Measurements from ENCODE around the gene PID1. TPM values are rescaled to one million over a fixed set of nuclear protein-coding genes. Genes with fewer than 3 reads are reported as not detected.

PID1 gene
- total RNA-seq, 1 experiment from 2014 or later = 2.6 TPM

- TF ChIP-seq EMX1 (CRISPR knock-in tag; IDR thresholded peaks at IDR 0.05) = no peak
- no peak for TF ChIP-seq CDX4 (CRISPR knock-in tag; IDR thresholded peaks at IDR 0.05; ENCODE audit: borderline replicate concordance)
- TF ChIP-seq CTCF (IDR thresholded peaks at IDR 0.05) = no peak
- TF ChIP-seq ZNF512 (CRISPR knock-in tag; IDR thresholded peaks at IDR 0.05; ENCODE audit: borderline replicate concordance) = no peak
- no peak for TF ChIP-seq MXD4 (CRISPR knock-in tag; IDR thresholded peaks at IDR 0.05; ENCODE audit: borderline replicate concordance)
- no peak for TF ChIP-seq ZNF396 (CRISPR knock-in tag; IDR thresholded peaks at IDR 0.05; ENCODE audit: borderline replicate concordance)
- no peak for TF ChIP-seq ZNF281 (CRISPR knock-in tag; IDR thresholded peaks at IDR 0.05)
Measured at GRCh38 chr2:229261076-229261475, 10.0 kb downstream of the PID1 start (continued).

- H3K9me3 Mint-ChIP-seq = no peaks in the 10 kb centered on the region
- H3K27ac Mint-ChIP-seq = no peak overlapping the region
- no peak for DNase-seq (ENCODE audit: low spot score)
- POLR2A ChIA-PET = no interaction called here
- H3K36me3 Mint-ChIP-seq = no peaks in the 10 kb centered on the region
- peaks cover 1% of the 10 kb centered on the region for H3K4me1 Mint-ChIP-seq
- ATAC-seq = no peak
- H3K27me3 Mint-ChIP-seq (ENCODE audit: low read depth) = no peaks in the 10 kb centered on the region
- CTCF ChIA-PET = interaction anchor here (0.7 kb wide), 1 partner anchor 20 kb away, joined by 3 read pairs; no protein-coding TSS in a partner anchor
- H3K4me3 Mint-ChIP-seq = no peak overlapping the region
- TF ChIP-seq TEAD1 (CRISPR knock-in tag; IDR thresholded peaks at IDR 0.05) = no peak
- no peak for TF ChIP-seq ZNF423 (CRISPR knock-in tag; IDR thresholded peaks at IDR 0.05)
- TF ChIP-seq GTF2I (CRISPR knock-in tag; conservative IDR thresholded peaks at IDR 0.05) = no peak
- no peak for TF ChIP-seq ZNF281 (CRISPR knock-in tag; IDR thresholded peaks at IDR 0.05)
- TF ChIP-seq PRDM15 (CRISPR knock-in tag; IDR thresholded peaks at IDR 0.05) = no peak
- no peak for TF ChIP-seq ZNF671 (CRISPR knock-in tag; IDR thresholded peaks at IDR 0.05)
- TF ChIP-seq FOXJ3 (CRISPR knock-in tag; IDR thresholded peaks at IDR 0.05; ENCODE audit: borderline replicate concordance) = no peak
- TF ChIP-seq KAT7 (CRISPR knock-in tag; IDR thresholded peaks at IDR 0.05; ENCODE audit: borderline replicate concordance) = no peak
- no peak for TF ChIP-seq HMGXB4 (CRISPR knock-in tag; IDR thresholded peaks at IDR 0.05)
- TF ChIP-seq FOXP4 (CRISPR knock-in tag; IDR thresholded peaks at IDR 0.05) = no peak
- no peak for TF ChIP-seq ZBTB21 (CRISPR knock-in tag; IDR thresholded peaks at IDR 0.05; ENCODE audit: borderline replicate concordance)
Measured at GRCh38 chr2:229257985-229258384, 13.1 kb downstream of the PID1 start.
